Heart left ventricle (tissue), 16 donors: ENCODE data around the gene NCS1. TPM values are rescaled to one million over a fixed set of nuclear protein-coding genes. Genes with fewer than 3 reads are reported as not detected.

Experiments used
- ATAC-seq, 4 donors: fragments of 200-7000 bp; cut with Tn5 transposase; one replicate each; pipeline ENCODE4 v1.9.1; 2020 to 2022; ENCODE audit warnings: moderate library complexity in 4 of 4, mild to moderate bottlenecking in 3 of 4, moderate number of reproducible peaks in 1 of 4
- DNase-seq, 5 donors: peaks; one replicate each; pipeline ENCODE4 v3.0.0-alpha.2; 2020
- H3K27ac ChIP-seq, 12 donors: fragments of 200-600 bp; sonication (generic) in 4 of 12; one replicate each; pipeline versions ENCODE4 v1.5.0 to v1.8.0; 2016 to 2022; ENCODE audit warnings: mild to moderate bottlenecking in 2 of 12
- H3K27me3 ChIP-seq, 9 donors: fragments of 200-600 bp; sonication (generic) in 2 of 9; one replicate each; pipeline versions ENCODE4 v1.5.1 to v1.8.0; 2016 to 2022; ENCODE audit warnings: mild to moderate bottlenecking in 3 of 9
- H3K36me3 ChIP-seq, 9 donors: fragments of 200-600 bp; sonication (generic) in 2 of 9; one replicate each; pipeline versions ENCODE4 v1.5.0 to v1.8.0; 2018 to 2022; ENCODE audit warnings: mild to moderate bottlenecking in 2 of 9
- H3K4me1 ChIP-seq, 12 donors: fragments of 200-600 bp; sonication (generic) in 4 of 12; one replicate each; pipeline versions ENCODE4 v1.5.0 to v1.8.0; 2016 to 2022; ENCODE audit warnings: mild to moderate bottlenecking in 3 of 12
- H3K4me3 ChIP-seq, 12 donors: fragments of 200-600 bp; sonication (generic) in 4 of 12; one replicate each; pipeline versions ENCODE4 v1.5.0 to v1.8.0; 2017 to 2022; ENCODE audit warnings: mild to moderate bottlenecking in 9 of 12, moderate library complexity in 4 of 12
- H3K9me3 ChIP-seq, 12 donors: fragments of 200-600 bp; sonication (generic) in 4 of 12; one replicate each; pipeline versions ENCODE4 v1.5.0 to v1.8.0; 2016 to 2022; ENCODE audit warnings: mild to moderate bottlenecking in 1 of 12
- POLR2A ChIP-seq, 2 donors: fragments of 450-650 bp; IDR thresholded peaks; one replicate each; pipeline ENCODE4 v1.6.1; 2017; ENCODE audit warnings: antibody characterized with exemption in 2 of 2, mild to moderate bottlenecking in 2 of 2, moderate library complexity in 2 of 2
- WGBS, 4 donors: extraction: QIAGEN DNeasy Blood & Tissue Kit in 2 of 4; methylation state at CpG; one replicate each; pipeline versions ENCODE4 v1.1.5 to v1.1.7; 2013 to 2018; 5-methylcytosine and 5-hydroxymethylcytosine counted together
- intact Hi-C, 10 donors: fragments of 100-400 bp; cut with DNase I; formaldehyde crosslinking; loops; one replicate each; pipeline versions ENCODE4 v1.11.1 to v1.14.2; 2022
- polyA plus RNA-seq, 2 donors: library from polyadenylated mRNA; stranded (reverse); fragments of 200-250 nt; gene quantifications; one replicate each; pipeline ENCODE4 v1.2.3, GENCODE V29; 2013
- total RNA-seq, 9 donors: library from RNA; depleted of rRNA in 2 of 9; stranded (reverse); fragments of >200 nt in 2 of 9; fragmentation: NEBNext Ultra II Directional in 3 of 9; extraction: Animal tissue kit (Norgen Biotek cat#: 25700) in 3 of 9; gene quantifications; one replicate each; pipeline versions ENCODE4 v1.1.0 to v1.2.4, GENCODE V29; 2016 to 2023
- TF ChIP-seq, protein P1 (sequence below), 12 donors: fragments of 200-600 bp; sonication (generic) in 4 of 12; IDR thresholded peaks; one replicate each; pipeline versions ENCODE4 v1.5.0 to v1.8.0; 2018 to 2022; ENCODE audit warnings: antibody characterized with exemption in 12 of 12, mild to moderate bottlenecking in 5 of 12
- donor health status: ischemic (EF 13 %, LVEDD 7.1; RV severe dilation, severe dysfunction).
- donor health status: healthy with polysubstance abuse.
- donor health status: DM: no; HTN: yes; CAD: no.
- donor health status: DM: no; HTN: no; CAD: no.
- donor health status: ischemic (EF 25% LVEDD 6.9; RV normal size, moderate dysfunction).
- donor health status: ischemic (EF 25% LVEDD 5.7; RV mildly dilated, moderate dysfunction).
- donor health status: healthy.
- donor health status: DM: yes; HTN: yes; CAD: no.
- donor health status: ischemic (EF 35%, LVEDD 5.7; RV mildly dilated, moderate dysfunction).
- donor health status: nonischemic (EF 11% LVEDD 7.7; RV severe dilation, severe dysfunction).
- donor health status: DM: yes; HTN: yes; CAD: no.
- donor health status: PGD.
- donor health status: ischemic (EF 29% LVEDD 5.4; RV normal size, mild dysfunction).
- donor health status: nonischemic (EF 23%, LVEDD 6.1; RV moderate dilation, normal function).

The NCS1 gene
- total and polyA plus RNA-seq, 11 donors: 2.3 to 15.9 (median 9.4) TPM

DNA sequence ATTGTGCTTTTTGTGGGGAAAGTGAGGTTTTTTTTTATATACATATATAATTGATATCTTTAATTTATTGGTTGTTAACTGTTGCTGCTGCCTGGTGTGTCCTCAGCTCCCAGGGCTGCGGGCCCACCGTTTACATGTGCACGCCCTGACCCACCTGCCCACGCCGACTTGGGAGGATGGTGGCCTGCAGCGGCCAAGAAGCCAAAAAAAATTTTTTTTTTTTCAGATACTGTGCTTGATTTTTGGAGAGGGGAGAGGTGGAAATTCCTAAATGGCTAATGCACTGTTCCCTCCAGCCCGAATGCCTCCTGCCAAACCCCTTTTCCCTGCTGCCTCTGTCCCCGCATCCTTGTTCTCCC is 61.4 kb downstream of the NCS1 start:
- ATAC-seq (no peak), DNase-seq (no peak)
- intact Hi-C loops: loop anchor here in 6 of 10 donors (2.0 to 10.0 kb wide), 3 partner anchors 129 to 349 kb away; no protein-coding TSS in a partner anchor
- no peak for TF ChIP-seq POLR2A (IDR thresholded peaks at IDR 0.05)
- TF ChIP-seq, protein P1, sequence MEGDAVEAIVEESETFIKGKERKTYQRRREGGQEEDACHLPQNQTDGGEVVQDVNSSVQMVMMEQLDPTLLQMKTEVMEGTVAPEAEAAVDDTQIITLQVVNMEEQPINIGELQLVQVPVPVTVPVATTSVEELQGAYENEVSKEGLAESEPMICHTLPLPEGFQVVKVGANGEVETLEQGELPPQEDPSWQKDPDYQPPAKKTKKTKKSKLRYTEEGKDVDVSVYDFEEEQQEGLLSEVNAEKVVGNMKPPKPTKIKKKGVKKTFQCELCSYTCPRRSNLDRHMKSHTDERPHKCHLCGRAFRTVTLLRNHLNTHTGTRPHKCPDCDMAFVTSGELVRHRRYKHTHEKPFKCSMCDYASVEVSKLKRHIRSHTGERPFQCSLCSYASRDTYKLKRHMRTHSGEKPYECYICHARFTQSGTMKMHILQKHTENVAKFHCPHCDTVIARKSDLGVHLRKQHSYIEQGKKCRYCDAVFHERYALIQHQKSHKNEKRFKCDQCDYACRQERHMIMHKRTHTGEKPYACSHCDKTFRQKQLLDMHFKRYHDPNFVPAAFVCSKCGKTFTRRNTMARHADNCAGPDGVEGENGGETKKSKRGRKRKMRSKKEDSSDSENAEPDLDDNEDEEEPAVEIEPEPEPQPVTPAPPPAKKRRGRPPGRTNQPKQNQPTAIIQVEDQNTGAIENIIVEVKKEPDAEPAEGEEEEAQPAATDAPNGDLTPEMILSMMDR (IDR thresholded peaks at IDR 0.05): no peak
- no peaks in the 10 kb centered on the region for H3K36me3 ChIP-seq
- H3K27me3 ChIP-seq: no peaks in the 10 kb centered on the region
- peaks cover 0 to 10% (median 1%) of the 10 kb centered on the region in 12 donors for H3K4me1 ChIP-seq
- 93 to 98% (median 96%) methylated on average over 8 of the region's 8 CpGs for WGBS, 4 donors
- no peak overlapping the region for H3K4me3 ChIP-seq
- H3K9me3 ChIP-seq: no peaks in the 10 kb centered on the region
- H3K27ac ChIP-seq: peak overlapping the region in 1 of 12 donors; percentile 80

DNA sequence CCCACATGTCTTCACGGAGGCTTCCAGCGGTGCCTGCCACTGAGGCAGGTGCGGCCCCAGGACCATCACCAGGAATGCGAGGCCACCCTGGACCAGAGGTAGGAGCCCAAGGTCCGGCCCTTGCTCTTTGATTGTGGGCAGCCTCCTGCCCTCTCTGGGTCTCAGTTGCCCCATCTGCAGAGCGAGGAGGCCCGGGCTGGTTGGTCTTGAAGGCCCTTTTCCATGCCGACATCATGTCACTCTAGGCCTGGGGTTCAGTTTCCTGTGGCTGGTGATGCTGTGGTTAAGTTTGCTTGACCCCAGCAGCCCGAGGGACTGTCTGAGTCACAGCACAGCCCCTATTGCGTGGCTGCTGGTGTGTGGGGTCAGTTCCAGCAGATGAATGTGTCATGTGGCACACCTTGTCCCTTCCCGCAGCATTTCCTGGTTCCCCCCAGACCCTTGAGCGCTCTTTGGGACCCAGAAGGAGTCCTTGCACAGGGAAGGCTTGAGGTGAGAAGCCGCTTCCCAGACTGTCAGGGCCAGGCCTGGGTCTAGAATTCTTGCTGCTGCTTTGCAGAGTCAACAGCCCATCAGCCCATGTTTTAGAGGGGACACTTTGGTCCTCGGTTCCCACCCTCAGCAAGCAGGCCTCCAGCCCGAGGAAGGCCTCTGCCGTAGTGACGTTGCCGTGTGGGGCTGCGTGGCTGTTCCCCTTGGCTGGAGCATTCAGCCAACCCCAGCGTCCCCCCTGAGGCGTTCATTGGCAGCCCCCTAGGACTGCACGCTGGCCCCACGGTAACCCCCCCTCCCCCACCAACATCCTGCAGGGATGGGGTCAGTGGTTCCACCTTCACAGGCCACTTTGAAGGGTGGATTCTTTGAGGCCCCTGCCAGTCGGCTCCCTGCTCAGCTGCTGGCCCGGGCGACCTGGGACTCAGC is 62.4 kb downstream of the NCS1 start:
- Histone ChIP-seq H3K4me3 (no peak overlapping the region), H3K27me3 (no peaks in the 10 kb centered on the region), H3K4me1 (peaks cover 0 to 10% (median 1%) of the 10 kb centered on the region in 12 donors), H3K9me3 (no peaks in the 10 kb centered on the region), H3K36me3 (no peaks in the 10 kb centered on the region), H3K27ac (peak overlapping the region in 1 of 12 donors; percentile 80)
- ATAC-seq: no peak
- no peak for TF ChIP-seq POLR2A (IDR thresholded peaks at IDR 0.05)
- intact Hi-C loops: loop anchor here in 8 of 10 donors (1.0 to 10.0 kb wide), 4 partner anchors 108 to 350 kb away; no protein-coding TSS in a partner anchor
- DNase-seq: no peak
- 88 to 92% (median 91%) methylated on average over 19 to 26 of the region's 26 CpGs for WGBS, 4 donors

DNA sequence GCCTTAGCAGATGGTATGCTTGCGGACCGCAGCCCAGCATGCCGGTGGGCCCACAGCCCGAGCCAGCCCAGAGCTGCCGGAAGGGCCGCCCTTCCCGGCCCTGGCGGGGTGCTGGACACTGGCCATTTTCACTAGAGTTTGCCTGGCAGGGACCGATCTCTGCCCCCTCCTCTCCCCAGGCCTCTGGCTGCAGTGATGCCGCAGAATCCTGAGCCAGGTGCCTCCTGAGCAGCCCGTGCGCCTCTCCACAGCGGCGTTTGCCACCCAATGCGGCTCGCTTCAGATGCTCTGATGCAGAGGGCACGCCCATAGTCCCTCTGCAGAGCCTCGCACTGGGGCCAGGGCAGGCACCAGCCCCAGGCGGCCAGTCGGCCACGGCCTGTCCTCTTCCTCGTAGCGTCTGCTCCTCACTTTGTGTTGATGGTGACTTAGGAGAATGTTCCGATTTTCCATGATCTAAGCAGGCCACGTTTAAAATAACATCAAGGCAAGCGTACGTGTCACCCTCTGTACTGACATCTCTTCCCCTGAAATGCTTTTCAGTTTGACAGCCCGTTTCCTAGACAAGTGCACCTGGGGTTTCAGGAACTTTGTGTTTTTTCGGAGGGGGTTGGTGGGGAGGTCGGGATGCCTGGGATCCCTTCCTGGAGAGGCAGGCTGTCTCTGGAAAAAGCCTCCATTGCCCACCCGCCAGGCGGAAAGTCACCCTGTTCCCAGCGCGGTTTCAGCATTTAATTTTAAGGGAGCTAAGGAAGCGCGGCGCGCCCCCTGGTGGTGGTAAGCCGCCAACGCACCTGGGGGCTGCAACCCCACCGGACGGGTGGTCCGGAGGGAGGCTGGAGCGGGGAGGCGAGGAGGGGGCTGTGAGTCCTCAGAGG is 63.6 kb downstream of the NCS1 start:
- WGBS, 4 donors: 30 to 48% (median 45%) methylated on average over 32 to 45 of the region's 45 CpGs
- intact Hi-C loops: loop anchor here (1.0 to 10.0 kb wide), 6 partner anchors 107 to 351 kb away; no protein-coding TSS in a partner anchor
- H3K4me1 ChIP-seq: peaks cover 0 to 14% (median 1%) of the 10 kb centered on the region in 12 donors
- peak overlapping the region in 1 of 12 donors; percentile 80 for H3K27ac ChIP-seq
- peak overlapping the region in 1 of 12 donors; percentile 19 for H3K4me3 ChIP-seq
- H3K27me3 ChIP-seq: no peaks in the 10 kb centered on the region
- peak; percentile 15 to 59 (median 48) for ATAC-seq
- peak; percentile 55 to 80 (median 65) for DNase-seq
- no peaks in the 10 kb centered on the region for H3K36me3 ChIP-seq
- TF ChIP-seq, protein P1 (IDR thresholded peaks at IDR 0.05): peak; percentile 96 to 100 (median 99)
- no peak for TF ChIP-seq POLR2A (IDR thresholded peaks at IDR 0.05)
- no peaks in the 10 kb centered on the region for H3K9me3 ChIP-seq

DNA sequence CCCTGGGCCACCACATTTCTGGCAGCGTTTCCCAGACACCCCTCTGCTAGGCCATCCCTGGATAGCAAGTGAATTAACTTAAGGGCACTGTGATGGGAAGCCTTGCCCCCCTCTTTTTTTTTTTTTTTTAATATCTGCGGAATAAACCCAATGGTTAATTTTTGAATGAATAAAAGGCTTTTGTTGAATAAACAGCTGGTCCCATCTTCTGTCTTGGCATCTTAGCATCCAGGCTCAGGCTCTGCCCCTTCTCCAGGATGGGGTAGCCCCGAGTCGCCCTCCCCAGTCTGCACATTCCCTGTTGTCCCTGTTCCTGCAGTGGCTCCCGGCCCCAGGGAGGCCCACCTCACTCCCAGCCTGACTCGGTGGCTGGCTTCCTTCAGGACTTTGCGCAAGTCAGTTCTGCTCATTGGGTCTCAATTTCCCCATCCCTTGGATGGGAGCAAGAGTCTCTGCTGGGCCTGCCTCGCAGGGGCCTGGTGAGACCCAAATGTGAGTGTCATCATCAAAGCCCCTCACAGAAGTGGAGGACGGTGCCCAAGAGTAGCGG is 64.3 kb downstream of the NCS1 start:
- peak overlapping the region in 1 of 12 donors; percentile 80 for H3K27ac ChIP-seq
- no peak for TF ChIP-seq POLR2A (IDR thresholded peaks at IDR 0.05)
- TF ChIP-seq, protein P1 (IDR thresholded peaks at IDR 0.05): peak in 5 of 12 donors; percentile 1 to 29 (median 8)
- DNase-seq (no peak), ATAC-seq (no peak)
- intact Hi-C loops: loop anchor here (1.0 to 10.0 kb wide), 6 partner anchors 106 to 352 kb away; no protein-coding TSS in a partner anchor
- no peaks in the 10 kb centered on the region for H3K27me3 ChIP-seq
- 56 to 67% (median 65%) methylated on average over 8 to 10 of the region's 10 CpGs for WGBS, 4 donors
- no peak overlapping the region for H3K4me3 ChIP-seq
- no peaks in the 10 kb centered on the region for H3K9me3 ChIP-seq
- no peaks in the 10 kb centered on the region for H3K36me3 ChIP-seq
- peaks cover 0 to 15% (median 1%) of the 10 kb centered on the region in 12 donors for H3K4me1 ChIP-seq
